Ishikawa (cell line): Measurements from ENCODE around the gene COX6A2.

Source experiments
- CEBPB ChIP-seq: IDR thresholded peaks from 2 replicates; pipeline ENCODE4 v1.6.1; 2012
- CREB1 ChIP-seq: IDR thresholded peaks from 2 replicates; pipeline ENCODE4 v1.6.1; 2012; ENCODE audit warnings: low read depth
- EGR1 ChIP-seq: IDR thresholded peaks from 2 replicates; pipeline ENCODE4 v1.6.1; 2012
- EP300 ChIP-seq: IDR thresholded peaks from 2 replicates; pipeline ENCODE4 v1.6.1; 2012; ENCODE audit warnings: borderline replicate concordance
- FOXM1 ChIP-seq: IDR thresholded peaks from 2 replicates; pipeline ENCODE4 v1.6.1; 2012; ENCODE audit warnings: low read depth, borderline replicate concordance
- NFIC ChIP-seq: IDR thresholded peaks from 2 replicates; pipeline ENCODE4 v1.6.1; 2012
- RAD21 ChIP-seq: IDR thresholded peaks from 2 replicates; pipeline ENCODE4 v1.6.1; 2012; ENCODE audit warnings: low read depth
- TAF1 ChIP-seq: IDR thresholded peaks from 2 replicates; pipeline ENCODE4 v1.6.1; 2012; ENCODE audit warnings: low read depth, mild to moderate bottlenecking
- TCF12 ChIP-seq: IDR thresholded peaks from 2 replicates; pipeline ENCODE4 v1.6.1; 2012; ENCODE audit warnings: low read depth
- TEAD4 ChIP-seq: IDR thresholded peaks from 2 replicates; pipeline ENCODE4 v1.6.1; 2012
- YY1 ChIP-seq: IDR thresholded peaks from 2 replicates; pipeline ENCODE4 v1.6.1; 2012; ENCODE audit warnings: low read depth
- ZBTB7A ChIP-seq: IDR thresholded peaks from 2 replicates; pipeline ENCODE4 v1.6.1; 2012; ENCODE audit warnings: low read depth
- TF ChIP-seq, protein P1 (sequence below): IDR thresholded peaks from 2 replicates; pipeline ENCODE4 v1.6.1; 2012; ENCODE audit warnings: low read depth, mild to moderate bottlenecking
- TF ChIP-seq, protein P2 (sequence below): IDR thresholded peaks from 2 replicates; pipeline ENCODE4 v1.6.1; 2012
- TF ChIP-seq, protein P3 (sequence below): IDR thresholded peaks from 2 replicates; pipeline ENCODE4 v1.6.1; 2012

COX6A2 gene

DNA sequence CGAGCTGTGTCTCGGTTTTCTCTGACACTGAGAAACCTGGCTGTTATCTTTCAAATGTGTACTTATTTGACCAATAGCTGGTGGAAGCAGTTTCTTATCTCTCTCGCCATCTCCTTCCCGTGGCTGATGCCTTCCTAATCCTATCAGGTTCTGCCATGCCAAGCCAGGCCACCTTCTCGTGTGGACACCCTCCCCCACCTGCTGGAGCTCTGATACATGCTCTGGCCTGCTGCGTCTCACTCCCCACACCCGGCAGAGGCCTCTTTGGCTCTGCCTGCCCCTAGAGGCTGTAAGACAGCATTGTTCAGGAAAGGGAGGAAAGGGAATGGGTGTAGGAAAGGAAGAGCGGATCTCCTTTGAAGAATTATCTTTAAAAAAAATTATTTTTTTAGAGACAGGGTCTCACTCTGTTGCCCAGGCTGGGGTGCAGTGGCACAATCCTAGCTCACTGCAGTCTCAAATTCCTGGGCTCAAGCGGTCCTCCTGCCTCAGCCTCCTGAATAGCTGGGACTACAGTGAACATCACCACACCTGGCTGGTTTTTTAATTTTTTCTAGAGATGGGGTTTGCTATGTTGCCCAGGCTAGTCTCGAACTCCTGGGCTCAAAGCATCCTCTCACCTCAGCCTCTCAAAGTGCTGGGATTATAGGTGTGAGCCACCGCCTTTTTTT lies 23.7 kb upstream of the COX6A2 start:
- TF ChIP-seq EP300, result no peak
- TF ChIP-seq ZBTB7A, result no peak
- TF ChIP-seq CREB1, result no peak
- no peak for TF ChIP-seq EGR1
- TF ChIP-seq, protein P1, sequence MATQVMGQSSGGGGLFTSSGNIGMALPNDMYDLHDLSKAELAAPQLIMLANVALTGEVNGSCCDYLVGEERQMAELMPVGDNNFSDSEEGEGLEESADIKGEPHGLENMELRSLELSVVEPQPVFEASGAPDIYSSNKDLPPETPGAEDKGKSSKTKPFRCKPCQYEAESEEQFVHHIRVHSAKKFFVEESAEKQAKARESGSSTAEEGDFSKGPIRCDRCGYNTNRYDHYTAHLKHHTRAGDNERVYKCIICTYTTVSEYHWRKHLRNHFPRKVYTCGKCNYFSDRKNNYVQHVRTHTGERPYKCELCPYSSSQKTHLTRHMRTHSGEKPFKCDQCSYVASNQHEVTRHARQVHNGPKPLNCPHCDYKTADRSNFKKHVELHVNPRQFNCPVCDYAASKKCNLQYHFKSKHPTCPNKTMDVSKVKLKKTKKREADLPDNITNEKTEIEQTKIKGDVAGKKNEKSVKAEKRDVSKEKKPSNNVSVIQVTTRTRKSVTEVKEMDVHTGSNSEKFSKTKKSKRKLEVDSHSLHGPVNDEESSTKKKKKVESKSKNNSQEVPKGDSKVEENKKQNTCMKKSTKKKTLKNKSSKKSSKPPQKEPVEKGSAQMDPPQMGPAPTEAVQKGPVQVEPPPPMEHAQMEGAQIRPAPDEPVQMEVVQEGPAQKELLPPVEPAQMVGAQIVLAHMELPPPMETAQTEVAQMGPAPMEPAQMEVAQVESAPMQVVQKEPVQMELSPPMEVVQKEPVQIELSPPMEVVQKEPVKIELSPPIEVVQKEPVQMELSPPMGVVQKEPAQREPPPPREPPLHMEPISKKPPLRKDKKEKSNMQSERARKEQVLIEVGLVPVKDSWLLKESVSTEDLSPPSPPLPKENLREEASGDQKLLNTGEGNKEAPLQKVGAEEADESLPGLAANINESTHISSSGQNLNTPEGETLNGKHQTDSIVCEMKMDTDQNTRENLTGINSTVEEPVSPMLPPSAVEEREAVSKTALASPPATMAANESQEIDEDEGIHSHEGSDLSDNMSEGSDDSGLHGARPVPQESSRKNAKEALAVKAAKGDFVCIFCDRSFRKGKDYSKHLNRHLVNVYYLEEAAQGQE, result no peak
- no peak for TF ChIP-seq TCF12
- TF ChIP-seq, protein P2, sequence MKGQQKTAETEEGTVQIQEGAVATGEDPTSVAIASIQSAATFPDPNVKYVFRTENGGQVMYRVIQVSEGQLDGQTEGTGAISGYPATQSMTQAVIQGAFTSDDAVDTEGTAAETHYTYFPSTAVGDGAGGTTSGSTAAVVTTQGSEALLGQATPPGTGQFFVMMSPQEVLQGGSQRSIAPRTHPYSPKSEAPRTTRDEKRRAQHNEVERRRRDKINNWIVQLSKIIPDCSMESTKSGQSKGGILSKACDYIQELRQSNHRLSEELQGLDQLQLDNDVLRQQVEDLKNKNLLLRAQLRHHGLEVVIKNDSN, result no peak

DNA sequence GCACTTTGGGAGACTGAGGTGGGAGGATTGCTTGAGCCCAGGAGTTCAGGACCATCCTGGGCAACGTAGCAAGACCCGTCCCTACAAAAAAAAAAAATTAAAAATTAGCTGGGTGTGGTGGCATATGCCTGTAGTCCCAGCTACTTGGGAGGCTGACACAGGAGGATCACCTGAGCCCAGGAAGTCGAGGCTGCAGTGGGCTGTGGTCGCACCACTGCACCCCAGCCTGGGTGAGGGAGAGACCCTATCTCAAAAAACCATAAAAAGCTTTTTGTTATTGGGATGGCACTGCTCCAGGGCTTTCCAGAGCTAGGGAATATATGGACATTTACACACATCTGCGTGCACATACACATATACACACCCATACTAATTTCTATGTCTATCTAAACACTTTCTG lies 23.0 kb upstream of the COX6A2 start:
- TF ChIP-seq CREB1 (no peak), RAD21 (no peak), YY1 (no peak), NFIC (no peak), FOXM1 (no peak), EGR1 (no peak), EP300 (no peak), TAF1 (no peak), TEAD4 (no peak), ZBTB7A (no peak)
- TF ChIP-seq, protein P2, result no peak
- TF ChIP-seq, protein P3, sequence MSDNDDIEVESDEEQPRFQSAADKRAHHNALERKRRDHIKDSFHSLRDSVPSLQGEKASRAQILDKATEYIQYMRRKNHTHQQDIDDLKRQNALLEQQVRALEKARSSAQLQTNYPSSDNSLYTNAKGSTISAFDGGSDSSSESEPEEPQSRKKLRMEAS, result no peak

DNA sequence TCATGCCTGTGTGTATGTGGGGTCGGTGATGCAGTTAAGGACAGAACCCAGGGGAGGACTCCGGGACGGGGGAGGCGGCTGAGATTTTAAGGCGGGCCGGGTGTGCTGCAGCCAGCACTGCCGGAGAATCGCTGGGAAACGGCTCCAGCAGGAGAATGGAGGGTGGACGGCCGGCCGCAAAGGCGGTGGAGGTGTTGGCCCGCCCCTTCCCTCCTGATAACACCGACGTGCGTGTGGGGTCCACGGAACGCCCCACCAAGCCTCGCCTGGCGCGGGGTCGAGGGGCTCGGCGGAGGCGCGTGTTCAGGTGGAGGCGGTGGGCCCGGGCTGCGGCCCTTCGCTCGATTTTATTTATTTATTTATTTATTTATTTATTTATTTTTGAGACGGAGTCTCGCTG lies 13.8 kb upstream of the COX6A2 start:
- no peak for TF ChIP-seq CREB1
- no peak for TF ChIP-seq YY1
- no peak for TF ChIP-seq FOXM1
- TF ChIP-seq EGR1, result no peak
- TF ChIP-seq, protein P2, result no peak
- no peak for TF ChIP-seq NFIC
- TF ChIP-seq TCF12, result no peak
- TF ChIP-seq EP300, result no peak
- no peak for TF ChIP-seq TEAD4
- TF ChIP-seq, protein P1, result no peak
- TF ChIP-seq, protein P3, result no peak
- TF ChIP-seq TAF1, result no peak
- no peak for TF ChIP-seq CEBPB
- TF ChIP-seq RAD21, result no peak
- TF ChIP-seq ZBTB7A, result no peak

DNA sequence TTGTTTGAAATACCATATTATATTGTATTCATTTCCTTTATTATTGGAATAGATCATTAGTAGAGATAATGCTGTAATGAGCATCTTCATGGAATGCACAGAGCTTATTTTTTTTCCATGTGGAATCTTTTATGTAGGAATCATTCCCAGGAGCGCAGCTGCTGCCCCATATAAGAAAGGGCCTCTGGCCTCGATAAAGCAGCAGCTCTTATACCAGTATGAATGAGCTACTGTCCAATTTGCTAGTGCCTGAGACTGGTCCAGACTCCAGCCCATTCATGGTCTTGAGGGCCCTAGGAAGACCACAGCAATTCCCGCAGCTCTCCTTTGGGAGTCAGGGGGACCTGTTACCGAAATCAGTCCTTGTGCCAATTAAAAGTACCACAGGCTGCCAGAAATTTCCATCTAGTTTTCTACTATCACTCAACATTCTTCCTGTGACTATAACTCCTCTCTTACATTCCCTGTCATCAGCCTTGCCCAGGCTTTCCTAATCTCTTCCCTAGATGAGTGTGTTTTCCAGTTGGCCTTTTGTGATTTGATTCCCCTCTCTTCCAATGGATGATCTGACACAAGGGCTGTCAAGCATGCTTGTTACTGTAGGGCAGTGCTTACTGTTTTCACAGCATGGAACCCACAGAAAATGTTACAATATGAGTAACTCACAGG lies 12.5 kb upstream of the COX6A2 start:
- TF ChIP-seq TAF1 (no peak), ZBTB7A (no peak), TCF12 (no peak), RAD21 (no peak), YY1 (no peak), FOXM1 (no peak), CEBPB (no peak), EP300 (no peak), TEAD4 (no peak), CREB1 (no peak), EGR1 (no peak), NFIC (no peak)
- TF ChIP-seq, protein P2, result no peak
- TF ChIP-seq, protein P1, result no peak
- TF ChIP-seq, protein P3, result no peak
